HG03575 (cell line): ENCODE measurements around the gene BCAP31.

Experiments
- ATAC-seq: cut with Tn5 transposase; IDR thresholded peaks from one replicate; pipeline ENCODE4 v1.9.1; 2021; ENCODE audit not compliant: unreplicated experiment, insufficient number of reproducible peaks, low FRiP score; ENCODE audit errors: extremely low read depth

BCAP31 gene

GRCh38 chrX:153669901-153670731 is 54.1 kb downstream of the BCAP31 start:
- no peak for ATAC-seq

GRCh38 chrX:153669174-153669890 is 54.9 kb downstream of the BCAP31 start:
- no peak for ATAC-seq

- ATAC-seq, result no peak
These were observed 55.6 kb downstream of the BCAP31 start for GRCh38 chrX:153668423-153669173.

- ATAC-seq, result no peak
These were observed 56.2 kb downstream of the BCAP31 start for GRCh38 chrX:153667956-153668396.

- ATAC-seq, result no peak
These were observed 56.8 kb downstream of the BCAP31 start for GRCh38 chrX:153667281-153667955.

- ATAC-seq, result no peak
These were observed 58.4 kb downstream of the BCAP31 start for GRCh38 chrX:153665726-153666306.

- ATAC-seq, result no peak
These were observed 61.9 kb downstream of the BCAP31 start for GRCh38 chrX:153662266-153662665.

- no peak for ATAC-seq
These were observed 64.9 kb downstream of the BCAP31 start for GRCh38 chrX:153659268-153659667.

GRCh38 chrX:153657161-153657560 is 67.0 kb downstream of the BCAP31 start:
- ATAC-seq, result no peak

GRCh38 chrX:153653556-153653955 is 70.6 kb downstream of the BCAP31 start:
- no peak for ATAC-seq

- ATAC-seq, result no peak
These were observed 72.6 kb downstream of the BCAP31 start for GRCh38 chrX:153651540-153652079.

GRCh38 chrX:153650959-153651358 is 73.2 kb downstream of the BCAP31 start:
- no peak for ATAC-seq
